ENCODE measurements around the gene MARCHF10.

Gene MARCHF10

DNA sequence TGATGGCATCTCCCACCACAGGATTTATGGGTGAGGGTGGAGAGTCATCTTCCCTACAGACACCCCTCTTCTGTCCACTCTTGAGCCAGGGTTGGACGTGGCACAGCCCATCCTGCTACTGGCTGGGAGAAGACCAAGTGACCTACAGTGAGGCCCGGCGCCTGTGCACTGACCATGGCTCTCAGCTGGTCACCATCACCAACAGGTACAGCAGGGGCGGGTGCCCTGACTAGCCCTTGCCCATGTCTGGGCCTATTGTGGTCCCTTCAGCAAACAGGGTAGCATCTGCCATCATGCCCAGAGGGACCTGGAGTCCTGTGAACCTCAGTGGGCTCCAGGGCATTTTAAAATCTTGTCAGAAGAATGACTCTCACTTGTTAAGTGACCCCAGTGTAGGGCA lies 132.4 kb downstream of the MARCHF10 start:
- H3K4me3 ChIP-seq (ENCODE audit: low read depth, low read length): no peak overlapping the region
- TF ChIP-seq, protein P1, sequence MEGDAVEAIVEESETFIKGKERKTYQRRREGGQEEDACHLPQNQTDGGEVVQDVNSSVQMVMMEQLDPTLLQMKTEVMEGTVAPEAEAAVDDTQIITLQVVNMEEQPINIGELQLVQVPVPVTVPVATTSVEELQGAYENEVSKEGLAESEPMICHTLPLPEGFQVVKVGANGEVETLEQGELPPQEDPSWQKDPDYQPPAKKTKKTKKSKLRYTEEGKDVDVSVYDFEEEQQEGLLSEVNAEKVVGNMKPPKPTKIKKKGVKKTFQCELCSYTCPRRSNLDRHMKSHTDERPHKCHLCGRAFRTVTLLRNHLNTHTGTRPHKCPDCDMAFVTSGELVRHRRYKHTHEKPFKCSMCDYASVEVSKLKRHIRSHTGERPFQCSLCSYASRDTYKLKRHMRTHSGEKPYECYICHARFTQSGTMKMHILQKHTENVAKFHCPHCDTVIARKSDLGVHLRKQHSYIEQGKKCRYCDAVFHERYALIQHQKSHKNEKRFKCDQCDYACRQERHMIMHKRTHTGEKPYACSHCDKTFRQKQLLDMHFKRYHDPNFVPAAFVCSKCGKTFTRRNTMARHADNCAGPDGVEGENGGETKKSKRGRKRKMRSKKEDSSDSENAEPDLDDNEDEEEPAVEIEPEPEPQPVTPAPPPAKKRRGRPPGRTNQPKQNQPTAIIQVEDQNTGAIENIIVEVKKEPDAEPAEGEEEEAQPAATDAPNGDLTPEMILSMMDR (IDR thresholded peaks at IDR 0.05; ENCODE audit: low read depth, low read length, missing control alignments): no peak
- DNase-seq: no peak
- in situ Hi-C loops (cut with HindIII; ENCODE audit: low pct_ligation_motif_present, low sequenced_read_pairs): no loop called here
- H3K27ac ChIP-seq: no peak overlapping the region
- H3K36me3 ChIP-seq (replicated peaks): peaks cover 97% of the 10 kb centered on the region
- no peaks in the 10 kb centered on the region for H3K27me3 ChIP-seq (replicated peaks)

DNA sequence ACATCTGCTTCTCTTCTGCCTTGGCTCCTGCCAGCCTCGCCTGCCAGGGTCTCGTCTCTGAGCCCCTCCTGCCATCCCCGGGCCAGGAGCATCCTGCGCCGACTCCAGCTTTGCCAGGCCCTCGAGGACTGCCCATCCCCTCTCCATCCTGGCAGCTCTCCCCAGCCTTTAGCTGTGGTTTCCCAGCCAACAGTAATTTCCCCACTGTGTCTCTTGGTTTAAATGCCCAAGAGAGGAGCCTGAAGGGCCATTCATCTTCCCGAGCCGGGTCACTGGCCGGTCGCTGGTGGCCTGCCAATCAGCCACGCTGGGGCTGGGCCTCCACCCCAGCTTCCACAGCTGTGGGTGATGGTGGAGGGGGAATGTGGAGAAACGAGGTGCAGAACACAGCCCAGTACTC lies 132.9 kb downstream of the MARCHF10 start:
- in situ Hi-C loops (cut with HindIII; ENCODE audit: low pct_ligation_motif_present, low sequenced_read_pairs): no loop called here
- Histone ChIP-seq H3K36me3 (replicated peaks) (peaks cover 97% of the 10 kb centered on the region), H3K27me3 (replicated peaks) (no peaks in the 10 kb centered on the region), H3K27ac (no peak overlapping the region), H3K4me3 (ENCODE audit: low read depth, low read length) (no peak overlapping the region)
- DNase-seq: no peak
- TF ChIP-seq, protein P1 (IDR thresholded peaks at IDR 0.05; ENCODE audit: low read depth, low read length, missing control alignments): no peak

DNA sequence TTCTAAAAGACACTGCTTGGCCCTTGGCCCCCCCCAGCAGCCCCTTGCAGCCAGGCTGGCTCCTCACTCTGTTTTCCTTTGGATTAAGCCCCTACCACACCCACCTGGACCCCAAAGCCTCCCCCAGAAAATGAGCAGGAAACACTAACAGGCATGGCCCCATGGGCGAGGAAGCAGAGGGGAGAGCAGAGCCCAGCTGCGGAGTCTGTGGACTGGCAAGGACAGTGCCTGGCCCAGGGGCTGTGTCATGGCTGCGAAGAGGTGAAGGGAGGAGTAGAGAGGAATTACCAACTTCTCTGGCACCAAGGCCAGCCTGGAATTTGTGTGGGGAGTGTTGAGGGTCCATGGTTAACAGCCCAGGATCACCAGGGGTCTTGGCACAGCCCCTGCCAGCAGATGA lies 133.3 kb downstream of the MARCHF10 start:
- H3K27ac ChIP-seq: no peak overlapping the region
- peaks cover 97% of the 10 kb centered on the region for H3K36me3 ChIP-seq (replicated peaks)
- TF ChIP-seq, protein P1 (IDR thresholded peaks at IDR 0.05; ENCODE audit: low read depth, low read length, missing control alignments): no peak
- H3K27me3 ChIP-seq (replicated peaks): no peaks in the 10 kb centered on the region
- no peak overlapping the region for H3K4me3 ChIP-seq (ENCODE audit: low read depth, low read length)
- in situ Hi-C loops (cut with HindIII; ENCODE audit: low pct_ligation_motif_present, low sequenced_read_pairs): no loop called here
- no peak for DNase-seq

DNA sequence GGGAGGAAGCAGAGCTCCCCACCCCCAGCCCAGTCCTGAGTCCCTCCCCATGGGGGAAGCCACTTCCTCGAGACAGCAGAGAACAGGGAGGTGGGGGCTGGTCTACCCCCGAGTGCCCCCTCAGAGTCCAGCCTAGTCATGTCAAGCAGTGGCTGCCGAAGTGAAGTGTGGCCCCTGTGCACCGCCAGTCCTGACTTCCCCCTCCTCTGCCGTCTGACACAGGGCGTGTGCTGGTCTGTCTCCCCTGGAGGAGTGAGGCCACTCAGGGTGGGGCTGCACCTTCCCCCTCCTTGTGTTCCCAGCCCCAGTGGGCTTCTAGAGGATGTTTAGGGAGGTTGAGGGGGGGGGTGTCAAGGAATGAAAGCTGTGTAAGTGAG lies 133.8 kb downstream of the MARCHF10 start:
- peaks cover 95% of the 10 kb centered on the region for H3K36me3 ChIP-seq (replicated peaks)
- in situ Hi-C loops (cut with HindIII; ENCODE audit: low pct_ligation_motif_present, low sequenced_read_pairs): no loop called here
- no peaks in the 10 kb centered on the region for H3K27me3 ChIP-seq (replicated peaks)
- no peak for DNase-seq
- H3K27ac ChIP-seq: no peak overlapping the region
- TF ChIP-seq, protein P1 (IDR thresholded peaks at IDR 0.05; ENCODE audit: low read depth, low read length, missing control alignments): no peak
- no peak overlapping the region for H3K4me3 ChIP-seq (ENCODE audit: low read depth, low read length)

DNA sequence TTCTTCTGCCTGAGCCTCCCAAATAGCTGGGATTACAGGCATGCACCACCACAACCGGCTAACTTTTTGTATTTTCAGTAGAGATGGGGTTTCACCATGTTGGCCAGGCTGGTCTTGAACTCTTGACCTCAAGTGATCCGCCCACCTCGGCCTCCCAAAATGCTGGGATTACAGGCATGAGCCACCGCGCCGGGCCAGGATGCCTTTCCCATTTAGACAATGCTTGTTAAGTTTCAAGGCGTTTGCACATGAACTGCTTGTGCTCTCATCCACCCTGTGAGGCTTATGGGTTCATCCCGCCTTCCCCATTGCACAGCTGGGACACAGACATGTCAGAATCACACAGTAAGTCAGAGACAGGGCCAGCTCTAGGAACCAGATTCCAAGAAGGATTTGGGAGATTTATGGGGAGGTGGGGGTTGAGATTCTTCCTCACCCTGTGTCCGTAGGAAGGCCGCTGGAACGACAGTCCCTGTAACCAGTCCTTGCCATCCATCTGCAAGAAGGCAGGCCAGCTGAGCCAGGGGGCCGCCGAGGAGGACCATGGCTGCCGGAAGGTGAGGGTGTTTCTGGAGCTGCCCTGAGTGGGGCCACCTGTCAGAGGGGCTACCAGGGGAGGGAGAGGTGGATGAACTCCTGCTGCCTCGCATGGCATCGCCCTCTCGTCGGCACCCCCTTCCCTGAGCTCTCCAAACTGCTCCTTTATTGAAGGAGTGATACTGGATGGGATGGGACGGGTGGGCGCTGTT lies 134.3 kb downstream of the MARCHF10 start:
- TF ChIP-seq, protein P1 (IDR thresholded peaks at IDR 0.05; ENCODE audit: low read depth, low read length, missing control alignments): no peak
- DNase-seq: no peak
- H3K36me3 ChIP-seq (replicated peaks): peaks cover 94% of the 10 kb centered on the region
- no peaks in the 10 kb centered on the region for H3K27me3 ChIP-seq (replicated peaks)
- H3K27ac ChIP-seq: no peak overlapping the region
- no peak overlapping the region for H3K4me3 ChIP-seq (ENCODE audit: low read depth, low read length)
- in situ Hi-C loops (cut with HindIII; ENCODE audit: low pct_ligation_motif_present, low sequenced_read_pairs): no loop called here

DNA sequence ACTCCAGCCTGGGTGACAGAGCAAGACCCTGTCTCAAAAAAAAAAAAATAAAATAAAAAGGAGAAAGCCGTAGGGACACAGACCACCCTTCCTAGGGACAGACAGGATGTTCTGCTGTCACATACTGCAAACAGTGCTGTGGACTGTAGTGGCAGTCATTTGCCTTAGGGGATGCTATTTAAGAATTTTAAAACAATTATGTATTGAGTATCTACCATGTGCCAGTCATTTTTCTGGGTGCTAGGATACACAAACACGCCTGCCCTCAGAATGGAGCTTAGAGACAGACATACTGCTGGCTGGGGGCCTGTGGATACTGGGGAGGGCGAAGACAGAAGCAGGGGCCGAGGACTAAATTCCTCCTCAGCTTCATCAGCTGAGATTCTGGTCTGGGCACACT lies 135.2 kb downstream of the MARCHF10 start:
- in situ Hi-C loops (cut with HindIII; ENCODE audit: low pct_ligation_motif_present, low sequenced_read_pairs): no loop called here
- TF ChIP-seq, protein P1 (IDR thresholded peaks at IDR 0.05; ENCODE audit: low read depth, low read length, missing control alignments): no peak

More for the DNA sequence above, 135.2 kb downstream of the MARCHF10 start:
- no peaks in the 10 kb centered on the region for H3K27me3 ChIP-seq (replicated peaks)
- H3K36me3 ChIP-seq (replicated peaks): peaks cover 92% of the 10 kb centered on the region
- no peak overlapping the region for H3K27ac ChIP-seq
- DNase-seq: no peak
- no peak overlapping the region for H3K4me3 ChIP-seq (ENCODE audit: low read depth, low read length)

Measured in brain microvascular endothelial cell (primary cell).